GM06990 (cell line): ENCODE measurements around the gene CDK6.

ENCODE experiments used
- DNase-seq: peaks from one replicate; pipeline ENCODE4 v3.0.0-alpha.2; 2011; ENCODE audit not compliant: insufficient read length; ENCODE audit errors: extremely low read depth
- H3K27me3 ChIP-seq: replicated peaks from 2 replicates; pipeline ENCODE4 v1.6.0; 2011; ENCODE audit warnings: low read length; ENCODE audit not compliant: control insufficient read depth, insufficient read depth
- H3K36me3 ChIP-seq: 2 replicates; pipeline ENCODE4 v1.5.1; 2011; ENCODE audit warnings: low read length; ENCODE audit not compliant: control insufficient read depth, insufficient read depth
- H3K4me3 ChIP-seq: replicated peaks from 2 replicates; pipeline ENCODE4 v1.5.1; 2011; ENCODE audit warnings: low read depth, mild to moderate bottlenecking, control low read depth, low read length
- TF ChIP-seq, protein P1 (sequence below): IDR thresholded peaks from 2 replicates; pipeline ENCODE4 v1.5.1; 2011; ENCODE audit warnings: low read length, control low read depth, mild to moderate bottlenecking, inconsistent platforms; ENCODE audit not compliant: insufficient read depth, poor library complexity, severe bottlenecking

CDK6 gene

GRCh38 chr7:92603089-92603445, 233.3 kb downstream of the CDK6 start:
- no peaks in the 10 kb centered on the region; the same call in 1 of the 2 replicates for H3K36me3 ChIP-seq
- no peak for DNase-seq
- H3K4me3 ChIP-seq: no peak overlapping the region
- TF ChIP-seq, protein P1, sequence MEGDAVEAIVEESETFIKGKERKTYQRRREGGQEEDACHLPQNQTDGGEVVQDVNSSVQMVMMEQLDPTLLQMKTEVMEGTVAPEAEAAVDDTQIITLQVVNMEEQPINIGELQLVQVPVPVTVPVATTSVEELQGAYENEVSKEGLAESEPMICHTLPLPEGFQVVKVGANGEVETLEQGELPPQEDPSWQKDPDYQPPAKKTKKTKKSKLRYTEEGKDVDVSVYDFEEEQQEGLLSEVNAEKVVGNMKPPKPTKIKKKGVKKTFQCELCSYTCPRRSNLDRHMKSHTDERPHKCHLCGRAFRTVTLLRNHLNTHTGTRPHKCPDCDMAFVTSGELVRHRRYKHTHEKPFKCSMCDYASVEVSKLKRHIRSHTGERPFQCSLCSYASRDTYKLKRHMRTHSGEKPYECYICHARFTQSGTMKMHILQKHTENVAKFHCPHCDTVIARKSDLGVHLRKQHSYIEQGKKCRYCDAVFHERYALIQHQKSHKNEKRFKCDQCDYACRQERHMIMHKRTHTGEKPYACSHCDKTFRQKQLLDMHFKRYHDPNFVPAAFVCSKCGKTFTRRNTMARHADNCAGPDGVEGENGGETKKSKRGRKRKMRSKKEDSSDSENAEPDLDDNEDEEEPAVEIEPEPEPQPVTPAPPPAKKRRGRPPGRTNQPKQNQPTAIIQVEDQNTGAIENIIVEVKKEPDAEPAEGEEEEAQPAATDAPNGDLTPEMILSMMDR: no peak
- H3K27me3 ChIP-seq: no peaks in the 10 kb centered on the region

DNA sequence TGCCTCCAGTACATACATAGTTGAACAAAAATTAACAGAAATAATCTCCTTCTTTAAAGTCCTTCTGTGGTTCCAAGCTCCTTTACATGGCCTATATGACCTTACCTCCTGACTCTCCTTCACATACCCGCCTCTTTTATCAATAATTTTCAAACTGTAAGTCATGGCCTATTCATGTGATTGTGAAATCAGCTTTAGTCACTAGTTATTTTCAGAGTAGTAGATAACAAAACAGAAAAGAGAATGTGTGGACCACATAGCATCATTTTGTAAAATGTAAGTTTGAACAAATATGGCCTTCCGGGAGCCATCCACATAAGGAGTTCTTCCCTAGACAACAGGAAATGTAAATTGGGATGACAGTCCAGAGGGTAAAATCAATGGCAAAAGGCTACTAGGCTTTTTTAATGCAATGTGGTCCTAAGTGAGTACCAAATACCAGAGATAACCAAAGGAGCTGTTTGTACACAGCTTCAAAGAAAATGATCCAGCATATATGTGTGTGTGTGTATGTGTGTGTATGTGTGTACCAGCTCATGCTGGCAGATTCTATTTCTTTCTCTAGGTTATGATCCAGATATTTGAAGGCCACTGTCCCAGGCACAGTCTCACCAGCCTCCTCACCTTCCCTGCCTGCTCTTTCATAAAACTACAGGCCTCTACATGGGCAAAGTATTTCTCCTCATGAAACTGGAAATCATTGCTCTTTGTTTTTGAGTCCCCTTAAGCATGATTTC, 233.9 kb downstream of the CDK6 start:
- no peaks in the 10 kb centered on the region; the same call in 1 of the 2 replicates for H3K36me3 ChIP-seq
- no peak overlapping the region for H3K4me3 ChIP-seq
- TF ChIP-seq, protein P1: no peak
- no peaks in the 10 kb centered on the region for H3K27me3 ChIP-seq
- no peak for DNase-seq

DNA sequence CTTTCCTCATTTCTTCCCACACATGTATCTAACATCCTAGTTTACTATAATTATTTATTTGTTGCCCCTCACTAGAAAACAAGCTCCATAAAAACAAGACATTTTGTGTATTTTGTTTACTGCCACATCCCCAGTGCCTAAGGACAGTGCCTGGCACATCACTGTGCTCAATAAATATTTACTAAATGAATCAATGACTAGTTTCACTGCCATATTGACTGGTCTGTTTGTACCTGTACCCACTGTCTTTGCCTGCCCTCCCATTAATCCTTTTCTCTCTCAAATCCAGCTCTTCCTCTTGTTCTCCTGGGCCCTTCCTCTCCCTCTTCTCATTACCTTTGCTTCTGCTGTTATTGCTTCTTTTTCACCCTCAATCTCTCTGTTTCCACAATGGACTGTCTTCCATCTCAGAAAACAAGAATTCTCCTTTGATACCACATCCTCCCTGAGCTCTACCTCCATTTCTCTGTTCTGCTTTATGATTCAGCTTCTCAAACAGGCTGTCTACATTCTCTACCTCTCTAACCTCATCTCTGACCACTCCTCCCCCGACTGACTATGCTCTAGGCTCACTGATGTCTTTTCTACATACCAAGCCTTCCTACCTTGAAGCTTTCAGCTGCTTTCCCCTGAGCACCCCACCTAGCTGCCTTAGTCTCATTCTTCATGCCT, 237.9 kb downstream of the CDK6 start:
- no peaks in the 10 kb centered on the region for H3K36me3 ChIP-seq

DNA sequence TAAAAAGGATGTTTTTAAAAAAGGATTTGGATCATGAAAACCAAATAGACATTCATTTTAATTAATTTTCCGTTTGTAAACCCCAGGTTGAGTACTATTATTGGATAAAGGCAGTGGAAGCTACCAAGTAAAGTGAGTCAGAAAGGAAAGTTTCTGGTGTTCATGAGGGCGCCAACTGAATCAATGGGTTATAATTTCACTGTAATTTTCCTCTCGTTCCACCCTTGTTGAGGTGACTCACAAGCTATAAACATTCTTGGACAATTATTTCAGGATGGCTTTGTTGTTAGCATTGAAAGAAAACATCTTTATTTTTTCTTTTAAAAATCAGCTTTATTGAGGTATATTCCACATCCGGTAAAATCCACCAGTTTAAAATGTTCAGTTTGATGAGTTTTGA, 241.1 kb downstream of the CDK6 start:
- no peak for DNase-seq
- no peak overlapping the region for H3K4me3 ChIP-seq
- H3K27me3 ChIP-seq: no peaks in the 10 kb centered on the region
- H3K36me3 ChIP-seq: no peaks in the 10 kb centered on the region
- TF ChIP-seq, protein P1: no peak

More for the DNA sequence above, 237.9 kb downstream of the CDK6 start:
- no peak overlapping the region for H3K4me3 ChIP-seq
- no peaks in the 10 kb centered on the region for H3K27me3 ChIP-seq
- DNase-seq: no peak
- TF ChIP-seq, protein P1: no peak

GRCh38 chr7:92594746-92595145, 241.6 kb downstream of the CDK6 start:
- Histone ChIP-seq H3K36me3 (no peaks in the 10 kb centered on the region), H3K4me3 (no peak overlapping the region), H3K27me3 (no peaks in the 10 kb centered on the region)
- DNase-seq: no peak
- TF ChIP-seq, protein P1: no peak
